HCT116 (cell line): ENCODE data around the gene RASGRP2.

Source experiments
- EZH2phosphoT487 ChIP-seq: fragments of 200-600 bp; IDR thresholded peaks from 2 replicates; pipeline ENCODE4 v1.6.1; 2018; ENCODE audit warnings: antibody characterized with exemption, borderline replicate concordance
- FOSL1 ChIP-seq: IDR thresholded peaks from 2 replicates; pipeline ENCODE4 v1.6.1; 2012; ENCODE audit warnings: low read depth
- POLR2A ChIP-seq: IDR thresholded peaks from 2 replicates; pipeline ENCODE4 v1.7.0; 2011; ENCODE audit warnings: borderline replicate concordance; ENCODE audit not compliant: insufficient read depth, insufficient read length; ENCODE audit errors: extremely low read depth
- POLR2AphosphoS5 ChIP-seq: IDR thresholded peaks from 2 replicates; pipeline ENCODE4 v1.6.1; 2011; ENCODE audit warnings: mild to moderate bottlenecking, low read depth, low read length, moderate library complexity
- SP1 ChIP-seq: IDR thresholded peaks from 2 replicates; pipeline ENCODE4 v1.6.1; 2012; ENCODE audit warnings: low read depth
- YY1 ChIP-seq: IDR thresholded peaks from 2 replicates; pipeline ENCODE4 v1.6.1; 2011; ENCODE audit warnings: low read length, low read depth, moderate library complexity, mild to moderate bottlenecking; ENCODE audit not compliant: insufficient replicate concordance; ENCODE audit errors: extremely low read depth
- ZFX ChIP-seq: fragments of 450-650 bp; IDR thresholded peaks from 2 replicates; pipeline ENCODE4 v1.6.1; 2017
- TF ChIP-seq, protein P1 (sequence below), 3 experiments: fragments of 200-600 bp in 1 of 3; sonication (generic) in 1 of 3; IDR thresholded peaks in 2 of 3; conservative IDR thresholded peaks in 1 of 3; 2 replicates each; pipeline ENCODE4 v1.5.1; 2012 to 2017; ENCODE audit warnings: low read depth in 2 of 3, low read length in 2 of 3, antibody characterized with exemption in 1 of 3, borderline replicate concordance in 1 of 3, control low read depth in 1 of 3, mild to moderate bottlenecking in 1 of 3, mixed read lengths in 1 of 3, mixed run types in 1 of 3, moderate library complexity in 1 of 3; ENCODE audit not compliant: insufficient read depth in 1 of 3
- TF ChIP-seq, protein P2 (sequence below): IDR thresholded peaks from 2 replicates; pipeline ENCODE4 v1.6.1; 2012

DNA sequence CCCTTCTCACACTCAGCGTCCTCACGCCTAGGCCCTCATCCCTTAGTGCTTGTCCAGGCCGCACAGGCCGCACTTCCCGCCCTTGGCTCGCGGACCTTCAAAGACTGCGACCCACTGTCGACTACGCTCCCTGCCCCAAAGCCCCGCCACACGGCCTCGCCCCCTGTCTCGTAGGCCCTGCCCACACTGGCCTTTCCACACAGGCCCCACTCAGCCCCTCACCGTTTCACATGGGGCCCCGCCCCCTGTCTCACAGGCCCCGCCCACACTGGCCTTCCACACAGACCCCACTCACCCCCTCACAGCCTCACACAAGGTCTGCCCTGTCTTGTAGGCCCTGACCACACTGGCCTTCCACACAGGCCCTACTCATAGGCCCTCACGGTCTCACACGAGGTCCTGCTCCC lies 32.0 kb downstream of the RASGRP2 start:
- TF ChIP-seq ZFX (no peak), POLR2AphosphoS5 (no peak), POLR2A (no peak), FOSL1 (no peak), YY1 (no peak), EZH2phosphoT487 (no peak), SP1 (no peak)
- TF ChIP-seq, protein P1, sequence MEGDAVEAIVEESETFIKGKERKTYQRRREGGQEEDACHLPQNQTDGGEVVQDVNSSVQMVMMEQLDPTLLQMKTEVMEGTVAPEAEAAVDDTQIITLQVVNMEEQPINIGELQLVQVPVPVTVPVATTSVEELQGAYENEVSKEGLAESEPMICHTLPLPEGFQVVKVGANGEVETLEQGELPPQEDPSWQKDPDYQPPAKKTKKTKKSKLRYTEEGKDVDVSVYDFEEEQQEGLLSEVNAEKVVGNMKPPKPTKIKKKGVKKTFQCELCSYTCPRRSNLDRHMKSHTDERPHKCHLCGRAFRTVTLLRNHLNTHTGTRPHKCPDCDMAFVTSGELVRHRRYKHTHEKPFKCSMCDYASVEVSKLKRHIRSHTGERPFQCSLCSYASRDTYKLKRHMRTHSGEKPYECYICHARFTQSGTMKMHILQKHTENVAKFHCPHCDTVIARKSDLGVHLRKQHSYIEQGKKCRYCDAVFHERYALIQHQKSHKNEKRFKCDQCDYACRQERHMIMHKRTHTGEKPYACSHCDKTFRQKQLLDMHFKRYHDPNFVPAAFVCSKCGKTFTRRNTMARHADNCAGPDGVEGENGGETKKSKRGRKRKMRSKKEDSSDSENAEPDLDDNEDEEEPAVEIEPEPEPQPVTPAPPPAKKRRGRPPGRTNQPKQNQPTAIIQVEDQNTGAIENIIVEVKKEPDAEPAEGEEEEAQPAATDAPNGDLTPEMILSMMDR (IDR thresholded peaks at IDR 0.05 in 2 of 3, conservative IDR thresholded peaks at IDR 0.05 in 1 of 3; ENCODE audit: borderline replicate concordance in 1 of 3, insufficient read depth in 1 of 3, low read depth in 2 of 3, low read length in 2 of 3), result no peak
- TF ChIP-seq, protein P2, sequence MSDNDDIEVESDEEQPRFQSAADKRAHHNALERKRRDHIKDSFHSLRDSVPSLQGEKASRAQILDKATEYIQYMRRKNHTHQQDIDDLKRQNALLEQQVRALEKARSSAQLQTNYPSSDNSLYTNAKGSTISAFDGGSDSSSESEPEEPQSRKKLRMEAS, result no peak
